Activated naive CD8-positive, alpha-beta T cell treated with anti-CD3 and anti-CD28 coated beads, Interleukin-2, amount 50 U/mL, for 24 hours (primary cell): ENCODE results near the gene TCF7L2.

ENCODE experiments used
- ATAC-seq: fragments of 150-1000 bp; cut with Tn5 transposase; one replicate; pipeline ENCODE4 v1.10.0; 2021
- DNase-seq: peaks from one replicate; pipeline ENCODE4 v3.0.0; 2021
- H3K27ac Mint-ChIP-seq: one replicate; pipeline ENCODE4 v1.8.0; 2021; ENCODE audit warnings: mild to moderate bottlenecking, mixed read lengths
- H3K27me3 Mint-ChIP-seq: one replicate; pipeline ENCODE4 v1.8.0; 2021; ENCODE audit warnings: mixed read lengths
- H3K36me3 Mint-ChIP-seq: one replicate; pipeline ENCODE4 v1.8.0; 2021; ENCODE audit warnings: low read depth, mixed read lengths
- H3K4me1 Mint-ChIP-seq: one replicate; pipeline ENCODE4 v1.8.0; 2021; ENCODE audit warnings: mixed read lengths
- H3K4me3 Mint-ChIP-seq: one replicate; pipeline ENCODE4 v1.8.0; 2021; ENCODE audit warnings: mild to moderate bottlenecking, moderate library complexity, mixed read lengths
- H3K9me3 Mint-ChIP-seq: one replicate; pipeline ENCODE4 v1.8.0; 2021; ENCODE audit warnings: mixed read lengths

The TCF7L2 gene

DNA sequence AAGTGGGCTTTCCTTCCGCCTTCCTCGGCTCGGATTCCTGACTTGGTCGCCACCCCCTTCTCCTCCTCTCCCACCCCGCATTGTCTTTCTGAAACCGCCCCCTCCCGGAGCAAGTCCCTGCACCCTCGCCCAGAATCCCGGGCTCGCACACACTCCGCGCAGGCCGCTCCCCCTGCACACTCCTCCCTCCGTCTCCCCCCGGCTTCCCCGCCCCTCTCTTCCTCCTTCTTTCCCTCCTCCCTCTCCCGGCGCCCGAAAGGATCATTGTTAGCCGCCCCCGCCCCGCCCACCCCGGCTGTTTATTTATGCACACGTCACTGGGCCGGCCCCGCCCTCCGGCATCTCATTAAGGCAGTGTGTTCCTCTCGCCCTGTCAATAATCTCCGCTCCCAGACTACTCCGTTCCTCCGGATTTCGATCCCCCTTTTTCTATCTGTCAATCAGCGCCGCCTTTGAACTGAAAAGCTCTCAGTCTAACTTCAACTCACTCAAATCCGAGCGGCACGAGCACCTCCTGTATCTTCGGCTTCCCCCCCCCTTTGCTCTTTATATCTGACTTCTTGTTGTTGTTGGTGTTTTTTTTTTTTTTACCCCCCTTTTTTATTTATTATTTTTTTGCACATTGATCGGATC is at the start of gene TCF7L2:
TSS of gene TCF7L2 (plus strand) at position 373 of the 633 bp plus-strand sequence. CDS start 510 bp downstream, outside the sequence.
- H3K4me1 Mint-ChIP-seq = peaks cover 23% of the 10 kb centered on the region

GRCh38 chr10:112902730-112903129 is 47.3 kb upstream of the TCF7L2 start:
- no peak overlapping the region for H3K4me3 Mint-ChIP-seq
- no peaks in the 10 kb centered on the region for H3K36me3 Mint-ChIP-seq
- H3K4me1 Mint-ChIP-seq = peaks cover 2% of the 10 kb centered on the region
- DNase-seq (no peak), ATAC-seq (no peak)
- peaks cover 4% of the 10 kb centered on the region for H3K27me3 Mint-ChIP-seq
- no peaks in the 10 kb centered on the region for H3K9me3 Mint-ChIP-seq
- no peak overlapping the region for H3K27ac Mint-ChIP-seq

More for the DNA sequence above, at the start of gene TCF7L2:
- no peaks in the 10 kb centered on the region for H3K9me3 Mint-ChIP-seq
- H3K36me3 Mint-ChIP-seq = peaks cover 1% of the 10 kb centered on the region
- ATAC-seq (peak; percentile 41), DNase-seq (peak; percentile 60)
- peak within 1 kb of the TSS; percentile 82 for H3K27ac Mint-ChIP-seq
- peak within 1 kb of the TSS; percentile 91 for H3K4me3 Mint-ChIP-seq
- peaks cover 46% of the 10 kb centered on the region for H3K27me3 Mint-ChIP-seq

DNA sequence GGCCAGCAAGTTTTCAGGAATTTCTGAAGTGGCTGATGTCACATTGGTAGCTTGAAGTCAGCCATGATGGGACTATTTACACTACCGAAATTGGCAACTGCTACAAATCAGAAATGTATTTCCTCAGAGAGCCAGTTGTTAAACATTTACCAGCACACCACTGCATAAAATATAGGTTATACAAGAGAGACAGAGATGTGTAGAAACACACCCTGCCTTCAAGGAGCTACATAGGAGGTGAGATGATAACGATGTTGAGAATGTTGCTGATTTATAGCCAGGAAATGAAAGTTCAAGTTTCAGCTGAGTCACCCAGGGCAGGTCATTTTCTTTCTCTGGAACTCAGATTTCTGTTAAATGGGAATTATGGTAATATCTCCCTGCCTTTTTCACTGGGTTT is 46.0 kb upstream of the TCF7L2 start:
- no peak overlapping the region for H3K4me3 Mint-ChIP-seq
- ATAC-seq (no peak), DNase-seq (no peak)
- H3K27me3 Mint-ChIP-seq = peaks cover 4% of the 10 kb centered on the region
- H3K36me3 Mint-ChIP-seq = no peaks in the 10 kb centered on the region
- no peak overlapping the region for H3K27ac Mint-ChIP-seq
- H3K4me1 Mint-ChIP-seq = peaks cover 2% of the 10 kb centered on the region
- no peaks in the 10 kb centered on the region for H3K9me3 Mint-ChIP-seq

- DNase-seq (no peak), ATAC-seq (no peak)
- Mint-ChIP-seq H3K4me1 (peaks cover 2% of the 10 kb centered on the region), H3K36me3 (no peaks in the 10 kb centered on the region), H3K9me3 (no peaks in the 10 kb centered on the region), H3K27me3 (peaks cover 4% of the 10 kb centered on the region), H3K27ac (no peak overlapping the region), H3K4me3 (no peak overlapping the region)
Measured at GRCh38 chr10:112906945-112907344, 43.1 kb upstream of the TCF7L2 start.

- ATAC-seq (no peak), DNase-seq (no peak)
- no peaks in the 10 kb centered on the region for H3K36me3 Mint-ChIP-seq
- no peak overlapping the region for H3K4me3 Mint-ChIP-seq
- H3K27ac Mint-ChIP-seq = no peak overlapping the region
- no peaks in the 10 kb centered on the region for H3K9me3 Mint-ChIP-seq
- peaks cover 2% of the 10 kb centered on the region for H3K27me3 Mint-ChIP-seq
- peaks cover 2% of the 10 kb centered on the region for H3K4me1 Mint-ChIP-seq
Measured at GRCh38 chr10:112907893-112908292, 42.2 kb upstream of the TCF7L2 start.

DNA sequence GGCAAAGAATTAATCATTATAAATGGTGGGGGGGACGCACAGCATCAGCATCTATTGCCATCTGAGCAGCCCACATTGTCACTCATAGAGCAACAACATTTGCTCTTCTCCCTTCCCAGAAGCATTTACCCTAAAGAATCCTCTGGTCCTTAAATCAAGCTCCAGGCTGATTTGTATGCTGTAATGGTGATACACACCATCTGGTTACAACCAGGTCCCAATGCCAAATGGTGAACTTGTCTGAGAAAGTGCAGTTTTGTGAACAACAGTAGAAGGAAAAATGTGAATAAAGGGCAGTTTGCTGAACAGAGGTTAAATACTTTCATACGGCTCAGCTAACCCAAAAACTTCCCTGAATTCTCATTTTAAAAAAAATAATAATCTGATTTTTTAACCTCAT is 38.8 kb upstream of the TCF7L2 start:
- Mint-ChIP-seq H3K9me3 (no peaks in the 10 kb centered on the region), H3K36me3 (no peaks in the 10 kb centered on the region), H3K27ac (no peak overlapping the region), H3K4me3 (no peak overlapping the region), H3K4me1 (no peaks in the 10 kb centered on the region), H3K27me3 (peaks cover 4% of the 10 kb centered on the region)
- DNase-seq = no peak
- ATAC-seq = no peak

DNA sequence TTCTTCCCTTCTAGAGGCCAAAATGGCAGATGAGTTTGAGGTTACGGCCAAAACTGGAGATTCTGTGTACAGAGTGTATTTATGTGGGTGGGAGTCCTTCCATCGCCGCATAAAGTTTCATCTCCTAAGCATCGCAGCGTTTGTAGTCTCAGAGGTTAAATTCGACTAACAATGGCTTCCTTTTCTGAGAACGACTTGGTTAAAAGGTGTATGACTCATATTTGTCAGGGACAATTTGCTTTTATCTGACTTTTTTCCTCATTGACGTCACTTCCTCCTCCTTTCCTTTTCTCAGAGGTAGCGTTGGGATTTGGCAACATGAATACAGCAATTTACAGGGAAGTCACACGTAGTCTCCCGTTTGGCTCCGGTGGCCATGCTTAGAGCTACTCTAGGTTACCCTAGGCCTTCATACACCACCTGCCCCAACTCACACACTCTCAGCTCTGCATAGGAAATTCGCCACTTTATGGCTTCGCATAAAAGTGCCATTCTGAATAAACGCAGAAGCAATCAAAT is 37.6 kb upstream of the TCF7L2 start:
- Mint-ChIP-seq H3K27ac (no peak overlapping the region), H3K4me3 (no peak overlapping the region)
- no peak for ATAC-seq

GRCh38 chr10:112913255-112913654 is 36.8 kb upstream of the TCF7L2 start:
- DNase-seq (no peak), ATAC-seq (no peak)
- no peak overlapping the region for H3K4me3 Mint-ChIP-seq
- no peaks in the 10 kb centered on the region for H3K4me1 Mint-ChIP-seq
- H3K9me3 Mint-ChIP-seq = no peaks in the 10 kb centered on the region
- no peaks in the 10 kb centered on the region for H3K36me3 Mint-ChIP-seq
- peaks cover 4% of the 10 kb centered on the region for H3K27me3 Mint-ChIP-seq
- H3K27ac Mint-ChIP-seq = no peak overlapping the region

More for the DNA sequence above, 37.6 kb upstream of the TCF7L2 start:
- H3K36me3 Mint-ChIP-seq = no peaks in the 10 kb centered on the region
- H3K27me3 Mint-ChIP-seq = peaks cover 4% of the 10 kb centered on the region
- DNase-seq = no peak
- H3K4me1 Mint-ChIP-seq = no peaks in the 10 kb centered on the region
- no peaks in the 10 kb centered on the region for H3K9me3 Mint-ChIP-seq

GRCh38 chr10:112913661-112914287 is 36.3 kb upstream of the TCF7L2 start:
- no peak overlapping the region for H3K27ac Mint-ChIP-seq
- no peaks in the 10 kb centered on the region for H3K9me3 Mint-ChIP-seq
- peaks cover 4% of the 10 kb centered on the region for H3K27me3 Mint-ChIP-seq
- no peak overlapping the region for H3K4me3 Mint-ChIP-seq
- DNase-seq (no peak), ATAC-seq (no peak)
- no peaks in the 10 kb centered on the region for H3K36me3 Mint-ChIP-seq
- no peaks in the 10 kb centered on the region for H3K4me1 Mint-ChIP-seq

DNA sequence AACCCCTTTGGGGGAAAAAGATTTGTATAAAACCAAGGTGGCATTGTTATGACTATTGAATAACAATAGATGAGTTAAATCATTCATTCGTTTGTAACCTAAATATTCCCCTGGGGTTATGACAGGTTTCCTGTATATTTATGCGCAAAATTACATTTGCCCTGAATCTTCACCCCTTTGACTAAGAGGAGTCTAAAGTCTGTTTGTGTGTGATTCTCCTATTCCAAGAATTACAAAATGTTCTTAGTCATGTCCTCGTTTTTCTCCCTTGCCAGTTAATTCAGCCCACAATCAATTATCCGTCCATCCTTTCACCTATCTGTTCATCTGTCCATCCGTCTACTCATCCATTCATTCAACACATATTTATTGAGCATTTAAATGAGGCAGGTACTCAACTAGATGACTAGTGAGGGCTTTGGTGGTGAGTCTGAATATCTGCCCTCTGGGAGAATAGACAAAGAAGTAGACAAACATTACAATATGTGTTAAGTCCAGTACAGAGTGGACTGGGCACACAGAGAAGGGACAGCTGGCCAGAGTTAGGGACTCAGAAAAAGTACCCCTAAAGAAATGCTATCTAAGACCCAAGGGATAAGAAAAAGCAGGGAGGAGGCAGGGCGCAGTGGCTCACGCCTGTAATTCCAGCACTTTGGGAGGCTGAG is 35.6 kb upstream of the TCF7L2 start:
- ATAC-seq (no peak), DNase-seq (no peak)
- Mint-ChIP-seq H3K9me3 (no peaks in the 10 kb centered on the region), H3K36me3 (no peaks in the 10 kb centered on the region), H3K27ac (no peak overlapping the region), H3K4me3 (no peak overlapping the region), H3K4me1 (no peaks in the 10 kb centered on the region), H3K27me3 (peaks cover 4% of the 10 kb centered on the region)

DNA sequence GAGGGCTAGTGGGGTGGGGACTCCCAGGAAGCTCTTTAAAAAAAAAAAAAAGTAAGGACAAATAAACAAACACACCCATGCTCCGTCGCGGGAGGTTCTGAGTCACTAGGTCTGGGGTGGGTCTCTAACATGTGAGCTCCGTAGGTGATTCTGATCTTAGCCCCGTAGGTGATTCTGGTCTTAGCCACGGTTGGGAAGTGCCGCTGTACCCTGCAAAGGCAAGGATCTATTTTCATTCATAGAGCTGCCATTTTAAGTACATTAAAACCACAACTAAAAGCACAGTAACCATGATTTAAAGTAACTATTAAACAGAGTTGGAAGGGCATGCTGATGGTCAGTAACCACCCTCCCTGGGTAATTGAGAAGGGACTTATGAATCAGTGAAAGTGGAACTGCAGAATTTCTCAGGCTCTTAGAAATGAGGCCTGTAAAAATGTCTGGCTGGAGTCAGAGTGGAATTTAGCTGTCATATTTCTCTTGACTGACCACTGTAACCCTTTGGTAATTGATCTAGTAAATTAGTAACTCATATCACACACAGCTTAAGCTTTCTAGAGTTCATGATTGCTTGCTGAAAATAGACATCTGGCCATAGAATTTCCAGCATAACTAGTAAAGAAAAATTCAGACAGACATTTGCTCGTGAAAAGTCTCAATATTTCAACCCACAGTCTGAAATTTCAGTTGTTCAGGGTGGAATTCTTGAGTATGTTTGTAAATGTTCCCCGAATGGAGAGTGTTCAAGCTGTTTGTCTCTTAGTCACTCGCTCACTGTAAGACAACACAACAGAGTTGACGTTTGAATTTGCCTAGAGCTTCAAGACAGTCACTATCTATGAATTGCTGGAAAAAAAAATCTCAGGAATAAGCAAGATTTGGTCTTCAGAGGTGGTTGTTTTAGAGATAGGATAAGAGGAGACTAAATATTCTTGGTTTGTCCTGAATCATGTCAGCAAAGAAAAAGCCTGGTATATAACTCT is 34.2 kb upstream of the TCF7L2 start:
- no peak for DNase-seq
- H3K27ac Mint-ChIP-seq = no peak overlapping the region
- H3K27me3 Mint-ChIP-seq = peaks cover 4% of the 10 kb centered on the region
- ATAC-seq = no peak
- no peaks in the 10 kb centered on the region for H3K36me3 Mint-ChIP-seq
- no peak overlapping the region for H3K4me3 Mint-ChIP-seq
- H3K9me3 Mint-ChIP-seq = no peaks in the 10 kb centered on the region
- no peaks in the 10 kb centered on the region for H3K4me1 Mint-ChIP-seq

DNA sequence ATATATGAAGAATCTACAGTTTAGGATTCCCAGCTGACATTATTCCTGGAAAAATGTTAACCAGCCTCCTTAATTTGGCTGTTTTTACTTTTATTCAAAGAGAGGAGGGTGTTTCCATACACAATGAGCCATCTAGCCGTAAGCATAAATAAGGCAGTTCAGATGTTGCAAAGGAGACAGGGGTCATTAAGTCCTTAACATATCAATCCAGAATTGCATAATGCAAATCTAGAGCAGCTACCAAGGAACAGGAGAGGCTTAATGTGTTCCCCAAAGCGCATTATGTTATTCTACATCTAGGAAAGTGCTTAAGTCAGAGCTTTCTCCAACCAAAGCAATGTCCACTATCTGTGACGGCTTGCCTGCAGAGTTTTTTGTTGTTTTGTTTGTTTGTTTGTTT is 32.4 kb upstream of the TCF7L2 start:
- H3K4me3 Mint-ChIP-seq = no peak overlapping the region
- H3K36me3 Mint-ChIP-seq = no peaks in the 10 kb centered on the region
- DNase-seq (no peak), ATAC-seq (no peak)
- no peaks in the 10 kb centered on the region for H3K9me3 Mint-ChIP-seq
- H3K4me1 Mint-ChIP-seq = no peaks in the 10 kb centered on the region
- H3K27me3 Mint-ChIP-seq = peaks cover 4% of the 10 kb centered on the region
- H3K27ac Mint-ChIP-seq = no peak overlapping the region

DNA sequence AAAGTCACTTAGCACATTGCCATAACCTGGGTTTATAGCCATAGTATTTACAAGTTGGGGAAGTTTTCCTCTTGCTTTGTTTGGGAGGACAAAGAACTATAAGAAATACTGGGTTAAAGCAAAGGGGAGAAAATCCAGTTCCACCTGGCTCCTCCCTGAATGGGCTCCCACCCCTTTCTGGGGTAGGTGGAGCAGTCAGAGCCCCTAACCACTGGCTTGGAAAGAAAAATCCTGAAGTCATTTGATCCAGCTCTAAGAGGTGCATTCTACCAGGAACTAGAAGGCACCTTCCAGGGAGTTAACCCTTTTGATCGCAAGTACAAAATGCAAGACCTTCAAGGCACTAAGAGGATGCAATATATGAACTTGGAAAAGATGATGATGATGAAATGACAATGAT is 31.3 kb upstream of the TCF7L2 start:
- Mint-ChIP-seq H3K27ac (no peak overlapping the region), H3K36me3 (no peaks in the 10 kb centered on the region), H3K4me3 (no peak overlapping the region), H3K4me1 (no peaks in the 10 kb centered on the region), H3K9me3 (no peaks in the 10 kb centered on the region), H3K27me3 (peaks cover 4% of the 10 kb centered on the region)
- ATAC-seq (no peak), DNase-seq (no peak)

DNA sequence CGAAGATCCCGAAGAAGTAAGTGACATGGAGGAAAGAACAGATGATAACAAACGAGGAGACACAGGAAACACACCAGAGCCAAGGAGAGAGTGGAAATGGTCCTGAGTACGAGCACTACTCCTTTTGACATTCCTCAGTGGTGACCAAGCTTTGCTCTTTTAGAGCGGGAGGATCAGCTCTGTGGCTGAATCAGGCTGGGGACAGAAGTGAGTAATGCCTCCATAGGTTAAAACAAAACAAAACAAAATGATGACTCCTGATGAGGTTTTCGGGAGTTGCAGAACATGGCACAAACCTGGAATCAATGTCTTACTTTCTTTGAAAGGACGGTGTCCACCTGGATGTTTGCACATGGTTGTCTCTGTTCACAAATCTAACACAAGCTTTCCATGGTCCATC is 30.3 kb upstream of the TCF7L2 start:
- ATAC-seq = no peak
- no peaks in the 10 kb centered on the region for H3K27me3 Mint-ChIP-seq

More for the DNA sequence above, 30.3 kb upstream of the TCF7L2 start:
- Mint-ChIP-seq H3K4me3 (no peak overlapping the region), H3K27ac (no peak overlapping the region), H3K4me1 (no peaks in the 10 kb centered on the region), H3K9me3 (no peaks in the 10 kb centered on the region), H3K36me3 (no peaks in the 10 kb centered on the region)
- DNase-seq = no peak
